Stomach smooth muscle (tissue), 2 donors: ENCODE measurements around the gene GLG1.

ENCODE experiments used
- H3K27ac ChIP-seq: one replicate; pipeline ENCODE4 v1.7.0; 2013; ENCODE audit warnings: mild to moderate bottlenecking, low read length, inconsistent platforms
- H3K27me3 ChIP-seq, 2 donors: one replicate each; pipeline ENCODE4 v1.7.0; 2013; ENCODE audit warnings: low read length in 2 of 2; ENCODE audit not compliant: insufficient read depth in 2 of 2, control insufficient read depth in 1 of 2
- H3K36me3 ChIP-seq, 2 donors: one replicate each; pipeline ENCODE4 v1.7.0; 2013; ENCODE audit warnings: low read length in 2 of 2; ENCODE audit not compliant: control insufficient read depth in 2 of 2, insufficient read depth in 2 of 2
- H3K4me1 ChIP-seq: one replicate; pipeline ENCODE4 v1.7.0; 2013; ENCODE audit warnings: low read length; ENCODE audit not compliant: control insufficient read depth, insufficient read depth
- H3K4me3 ChIP-seq, 2 donors: one replicate each; pipeline ENCODE4 v1.7.0; 2013; ENCODE audit warnings: low read length in 2 of 2
- H3K9ac ChIP-seq, 2 donors: one replicate each; pipeline ENCODE4 v1.7.0; 2013; ENCODE audit warnings: low read length in 2 of 2, mild to moderate bottlenecking in 1 of 2
- H3K9me3 ChIP-seq, 2 donors: one replicate each; pipeline ENCODE4 v1.7.0; 2013; ENCODE audit warnings: low read length in 2 of 2; ENCODE audit not compliant: control insufficient read depth in 2 of 2
- donor health status: healthy.
- donor health status: Pancreatic carcinoma.

The GLG1 gene

DNA sequence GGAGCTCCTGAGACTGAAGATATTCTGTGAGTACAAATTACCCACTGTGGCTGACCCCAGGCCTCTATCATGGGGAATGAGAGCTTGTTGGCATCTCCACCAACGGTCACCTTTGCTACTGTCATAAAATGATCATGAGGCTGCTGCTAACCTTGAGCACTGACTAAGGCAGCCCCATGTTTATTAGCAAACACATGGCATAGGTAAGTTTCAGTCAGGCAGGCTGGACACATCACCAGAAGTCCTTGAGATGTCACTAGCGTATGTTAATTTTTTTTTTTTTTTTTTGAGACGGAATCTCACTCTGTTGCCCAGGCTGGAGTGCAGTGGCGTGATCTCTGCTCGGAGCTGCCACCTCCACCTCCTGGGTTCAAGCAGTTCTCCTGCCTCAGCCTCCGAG is 1.5 kb upstream of the GLG1 start:
- no peaks in the 10 kb centered on the region for H3K27me3 ChIP-seq
- H3K4me3 ChIP-seq = no peak overlapping the region
- no peak overlapping the region for H3K9ac ChIP-seq
- H3K27ac ChIP-seq = no peak overlapping the region
- H3K4me1 ChIP-seq = peaks cover 3% of the 10 kb centered on the region
- H3K9me3 ChIP-seq = no peaks in the 10 kb centered on the region
- H3K36me3 ChIP-seq = no peaks in the 10 kb centered on the region

DNA sequence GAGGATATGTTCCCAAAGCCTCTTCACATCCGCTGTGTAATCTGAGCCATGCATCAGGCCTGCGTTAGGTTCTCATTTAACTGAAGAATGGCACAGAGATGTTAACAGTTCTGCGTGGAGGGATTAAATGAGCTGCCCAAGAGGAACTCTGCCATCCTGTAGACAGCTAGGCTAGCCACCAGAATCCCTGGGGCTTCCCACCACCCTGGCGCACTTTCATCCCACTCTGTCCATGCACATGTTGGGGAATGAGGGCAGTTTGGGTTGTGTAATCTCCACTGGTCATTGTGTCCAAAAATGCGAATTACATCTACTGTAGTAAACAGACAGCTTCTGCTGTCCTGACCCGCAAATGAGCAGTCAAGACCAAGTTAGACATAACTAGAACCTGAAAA is 1.0 kb upstream of the GLG1 start:
- H3K4me3 ChIP-seq = peak overlapping the region; percentile 29 to 97
- no peaks in the 10 kb centered on the region for H3K36me3 ChIP-seq
- H3K27me3 ChIP-seq = no peaks in the 10 kb centered on the region
- H3K9me3 ChIP-seq = no peaks in the 10 kb centered on the region
- H3K9ac ChIP-seq = no peak overlapping the region
- no peak overlapping the region for H3K27ac ChIP-seq
- H3K4me1 ChIP-seq = peaks cover 3% of the 10 kb centered on the region

DNA sequence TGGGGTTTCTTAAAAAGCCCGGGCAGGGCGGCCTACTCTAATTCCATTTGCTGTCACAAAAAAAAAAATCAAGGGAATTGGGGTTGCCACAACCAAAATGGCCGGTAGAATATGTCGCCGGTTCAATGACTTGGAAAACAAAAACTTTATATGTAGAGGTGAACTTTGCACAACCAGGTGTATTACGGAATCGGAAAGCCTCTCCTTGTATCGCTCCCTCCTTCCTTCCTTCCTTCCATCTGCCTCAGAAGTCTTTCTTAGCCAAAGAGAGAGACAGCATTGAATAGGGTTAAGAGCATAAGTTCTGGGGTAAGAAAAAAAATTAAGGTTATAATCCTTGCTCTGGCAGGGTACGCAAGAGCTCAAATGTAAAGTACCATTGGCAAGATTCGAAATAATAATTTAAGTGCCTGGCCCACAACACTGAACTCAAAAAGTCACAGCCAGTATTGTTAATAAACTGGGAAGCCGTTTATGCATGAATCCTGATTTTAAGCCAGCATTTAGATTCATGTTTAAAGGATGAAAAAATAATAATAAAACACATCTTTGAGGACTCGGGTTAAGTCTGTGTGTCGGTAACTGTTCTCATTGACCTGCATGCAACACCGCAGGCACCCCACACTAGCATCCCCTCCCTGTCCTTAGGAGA is 522 bp upstream of the GLG1 start:
- Histone ChIP-seq H3K9ac (peak overlapping the region; percentile 85 to 93), H3K4me3 (peak overlapping the region; percentile 92 to 97), H3K36me3 (no peaks in the 10 kb centered on the region), H3K4me1 (peaks cover 3% of the 10 kb centered on the region), H3K27ac (peak overlapping the region; percentile 82), H3K27me3 (no peaks in the 10 kb centered on the region), H3K9me3 (no peaks in the 10 kb centered on the region)

DNA sequence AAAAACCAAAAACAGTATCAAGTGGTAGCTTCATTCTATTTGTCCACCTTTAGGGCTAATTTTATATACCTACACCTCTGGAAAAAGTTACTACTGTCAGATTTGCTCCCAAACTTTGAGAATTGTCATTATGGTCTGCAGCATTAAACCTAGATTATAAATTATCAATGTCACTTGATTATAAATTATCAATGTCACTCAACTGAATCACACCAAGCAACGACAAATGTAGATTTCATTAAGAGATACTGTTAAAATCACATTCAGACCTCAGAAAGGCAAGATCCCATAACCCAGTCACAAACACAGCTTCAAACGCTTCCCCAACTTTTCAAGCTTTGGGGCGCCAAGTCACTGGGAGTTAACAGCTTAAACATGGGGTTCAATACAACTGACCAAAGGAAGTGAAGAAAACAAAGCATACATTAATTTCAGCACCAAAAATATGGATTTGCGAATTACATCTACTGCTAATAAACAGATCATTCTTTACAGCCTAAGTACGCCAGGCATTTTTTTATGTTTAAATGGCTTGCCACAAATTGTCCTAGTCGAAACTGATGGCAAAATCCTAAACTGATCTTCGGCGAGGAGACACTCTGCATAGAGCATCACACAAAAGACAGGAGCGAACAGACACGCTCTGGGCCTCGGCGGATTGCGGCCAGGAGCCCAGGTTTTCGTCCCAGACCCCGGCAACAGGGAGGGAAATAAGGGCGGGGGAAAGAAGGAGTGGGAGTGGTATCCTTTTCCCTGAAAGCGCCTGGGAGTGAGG is 981 bp downstream of the GLG1 start:
- peak overlapping the region; percentile 82 for H3K27ac ChIP-seq
- H3K9ac ChIP-seq = peak overlapping the region; percentile 85 to 93
- H3K9me3 ChIP-seq = no peaks in the 10 kb centered on the region
- H3K4me3 ChIP-seq = peak overlapping the region; percentile 92 to 97
- no peaks in the 10 kb centered on the region for H3K36me3 ChIP-seq
- peaks cover 3% of the 10 kb centered on the region for H3K4me1 ChIP-seq
- no peaks in the 10 kb centered on the region for H3K27me3 ChIP-seq

DNA sequence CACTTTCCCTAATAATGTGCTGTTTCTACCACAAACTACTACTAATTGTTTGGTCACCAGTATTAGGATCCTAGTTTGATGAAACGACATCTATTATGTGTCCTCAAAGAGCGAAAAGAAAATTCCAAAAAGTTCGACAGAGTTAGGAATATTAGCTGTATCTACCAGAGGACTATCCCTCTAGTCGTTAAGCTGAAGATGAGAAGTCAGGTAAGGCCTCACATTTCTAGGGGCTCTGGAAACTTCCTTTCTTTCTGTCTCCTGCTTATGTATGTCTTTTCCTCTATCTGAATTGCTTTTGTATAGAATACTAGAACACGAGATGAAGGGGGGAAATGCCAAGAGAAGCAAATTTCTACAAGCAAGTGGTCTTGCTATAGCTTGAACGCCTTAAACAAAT is 1.6 kb downstream of the GLG1 start:
- Histone ChIP-seq H3K9ac (peak overlapping the region in 1 of 2 donors; percentile 93), H3K27me3 (no peaks in the 10 kb centered on the region), H3K9me3 (no peaks in the 10 kb centered on the region), H3K4me1 (peaks cover 3% of the 10 kb centered on the region), H3K4me3 (peak overlapping the region; percentile 92 to 97), H3K27ac (no peak overlapping the region), H3K36me3 (no peaks in the 10 kb centered on the region)

DNA sequence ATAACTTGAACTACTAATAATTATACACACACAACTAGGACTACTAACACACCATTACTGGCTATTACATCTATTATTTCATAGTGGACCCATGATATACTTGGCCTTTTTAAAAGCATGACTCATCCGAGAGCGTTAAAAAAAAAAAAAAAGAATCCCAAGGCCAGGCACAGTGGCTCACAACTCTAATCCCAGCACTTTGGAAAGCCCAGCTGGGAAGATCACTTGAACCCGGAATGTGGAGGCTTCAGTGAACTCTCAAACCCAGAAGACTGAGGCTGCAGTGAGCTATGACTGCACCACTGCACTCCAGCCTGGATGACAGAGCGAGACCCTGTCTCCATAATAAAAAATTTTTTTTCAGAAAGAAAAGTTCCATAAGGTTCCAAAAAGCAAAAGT is 3.1 kb downstream of the GLG1 start:
- Histone ChIP-seq H3K27ac (no peak overlapping the region), H3K4me3 (no peak overlapping the region), H3K4me1 (peaks cover 3% of the 10 kb centered on the region), H3K36me3 (no peaks in the 10 kb centered on the region), H3K27me3 (no peaks in the 10 kb centered on the region), H3K9ac (no peak overlapping the region), H3K9me3 (no peaks in the 10 kb centered on the region)

DNA sequence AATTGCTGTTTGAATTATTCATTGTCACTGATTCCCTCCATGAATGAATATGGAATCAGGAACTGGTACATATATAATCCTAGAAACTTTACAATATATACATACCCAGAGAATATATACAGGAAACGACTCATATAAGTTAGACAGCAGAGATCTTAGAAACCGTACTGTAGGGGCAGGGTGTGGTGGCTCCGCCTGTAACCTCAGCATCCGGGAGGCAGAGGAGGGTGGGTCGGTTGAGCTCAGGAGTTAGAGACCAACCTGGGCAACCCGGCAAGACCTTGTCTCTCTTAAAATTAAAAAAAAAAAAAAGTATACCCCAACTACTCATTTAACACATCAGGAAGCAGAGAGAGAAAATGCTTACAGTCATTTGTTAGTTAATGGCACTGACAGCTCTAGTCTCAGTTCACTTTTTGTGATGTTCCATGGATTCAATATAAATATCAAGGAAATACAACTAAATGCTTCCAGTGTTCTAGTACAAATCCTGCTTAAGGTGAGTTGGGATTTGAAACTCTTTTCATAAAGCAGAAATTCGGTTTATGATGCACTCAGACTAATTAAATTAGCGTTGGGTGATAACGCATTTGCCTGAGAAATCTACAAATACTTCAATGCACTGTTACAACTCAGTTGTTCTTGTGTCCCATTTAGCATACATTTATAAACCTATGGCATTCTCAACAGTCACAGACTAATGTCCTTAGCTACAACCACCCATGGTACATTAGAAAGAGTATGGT is 5.6 kb downstream of the GLG1 start:
- no peak overlapping the region for H3K27ac ChIP-seq
- peaks cover 0 to 2% of the 10 kb centered on the region in 2 donors for H3K36me3 ChIP-seq
- no peaks in the 10 kb centered on the region for H3K4me1 ChIP-seq
- H3K9me3 ChIP-seq = no peaks in the 10 kb centered on the region
- H3K27me3 ChIP-seq = no peaks in the 10 kb centered on the region
- H3K9ac ChIP-seq = no peak overlapping the region
- no peak overlapping the region for H3K4me3 ChIP-seq

DNA sequence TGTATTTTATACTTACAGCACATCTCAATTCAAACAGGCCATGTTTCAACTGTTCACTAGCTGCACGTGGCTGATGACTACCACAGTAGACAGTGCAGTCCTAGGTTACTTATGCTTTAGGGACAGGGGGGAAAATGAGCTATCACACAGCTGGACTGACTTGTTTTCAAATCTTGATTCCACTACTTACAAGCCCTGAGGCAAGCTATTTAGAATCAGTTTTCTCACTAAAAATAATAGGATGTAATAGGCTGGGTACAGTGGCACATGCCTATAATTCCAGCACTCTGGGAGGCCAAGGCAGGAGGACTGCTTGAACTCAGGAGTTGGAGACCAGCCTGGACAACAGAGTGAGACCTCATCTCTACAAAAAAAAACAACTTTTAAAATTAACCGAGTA is 10.3 kb downstream of the GLG1 start:
- Histone ChIP-seq H3K27ac (no peak overlapping the region), H3K27me3 (no peaks in the 10 kb centered on the region), H3K9ac (no peak overlapping the region), H3K4me3 (no peak overlapping the region), H3K9me3 (no peaks in the 10 kb centered on the region), H3K4me1 (no peaks in the 10 kb centered on the region), H3K36me3 (peaks cover 0 to 2% of the 10 kb centered on the region in 2 donors)

DNA sequence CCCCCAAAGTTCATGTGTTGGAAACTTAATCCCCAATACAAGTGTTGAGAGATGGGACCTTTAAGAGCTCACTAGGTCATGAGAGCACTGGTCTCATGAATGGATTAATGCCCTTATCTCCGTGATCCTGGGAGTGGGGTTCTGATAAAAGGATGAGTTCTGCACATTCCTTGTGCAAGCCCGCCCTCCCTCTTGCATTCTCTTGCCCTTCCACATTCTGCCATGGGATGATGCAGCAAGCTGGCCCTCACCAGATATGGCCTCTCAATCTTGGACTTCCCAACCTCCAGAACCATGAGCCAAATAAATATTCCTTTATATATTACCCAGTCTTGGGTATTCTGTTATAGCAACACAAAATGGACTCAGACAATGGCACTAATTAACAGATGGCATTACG is 14.1 kb downstream of the GLG1 start:
- Histone ChIP-seq H3K4me3 (no peak overlapping the region), H3K36me3 (peaks cover 0 to 1% of the 10 kb centered on the region in 2 donors), H3K27me3 (no peaks in the 10 kb centered on the region), H3K9ac (no peak overlapping the region), H3K4me1 (no peaks in the 10 kb centered on the region), H3K27ac (no peak overlapping the region), H3K9me3 (no peaks in the 10 kb centered on the region)

DNA sequence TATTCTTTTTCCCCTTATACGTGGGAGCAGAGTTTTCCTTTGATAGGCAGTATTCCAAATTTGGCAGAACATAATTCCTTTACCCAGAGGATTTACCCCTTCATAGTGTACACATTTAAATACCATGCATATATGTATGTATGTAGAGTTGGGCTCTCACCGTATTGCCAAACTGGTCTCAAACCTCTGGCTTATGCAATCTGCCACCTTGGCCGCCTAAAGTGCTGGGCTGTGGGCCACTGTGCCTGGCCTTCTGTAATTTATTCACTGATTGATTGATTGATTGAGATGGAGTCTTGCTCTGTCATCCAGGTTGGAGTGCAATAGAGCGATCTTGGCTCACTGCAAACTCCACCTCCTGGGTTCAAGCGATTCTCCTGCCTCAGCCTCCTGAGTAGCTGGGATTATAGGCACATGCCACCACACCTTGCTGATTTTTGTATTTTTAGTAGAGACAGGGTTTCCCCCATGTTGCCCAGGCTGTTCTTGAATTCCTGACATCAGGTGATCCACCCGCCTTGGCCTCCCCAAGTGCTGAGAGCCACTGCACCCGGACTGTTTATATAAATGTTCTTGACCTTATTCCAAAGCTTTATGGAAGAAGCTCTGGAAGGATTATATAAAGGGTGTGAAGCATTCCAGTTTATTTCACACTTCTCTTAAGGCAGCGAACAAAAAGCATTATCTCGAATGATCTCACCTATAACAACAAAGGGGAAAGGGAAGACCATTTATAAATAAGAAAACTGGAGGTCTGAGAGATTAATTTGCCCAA is 14.9 kb downstream of the GLG1 start:
- Histone ChIP-seq H3K4me1 (no peaks in the 10 kb centered on the region), H3K4me3 (no peak overlapping the region), H3K27ac (no peak overlapping the region), H3K9ac (no peak overlapping the region), H3K27me3 (no peaks in the 10 kb centered on the region), H3K36me3 (no peaks in the 10 kb centered on the region), H3K9me3 (no peaks in the 10 kb centered on the region)
